Measurements from ENCODE around the gene MCF2L.

The MCF2L gene

DNA sequence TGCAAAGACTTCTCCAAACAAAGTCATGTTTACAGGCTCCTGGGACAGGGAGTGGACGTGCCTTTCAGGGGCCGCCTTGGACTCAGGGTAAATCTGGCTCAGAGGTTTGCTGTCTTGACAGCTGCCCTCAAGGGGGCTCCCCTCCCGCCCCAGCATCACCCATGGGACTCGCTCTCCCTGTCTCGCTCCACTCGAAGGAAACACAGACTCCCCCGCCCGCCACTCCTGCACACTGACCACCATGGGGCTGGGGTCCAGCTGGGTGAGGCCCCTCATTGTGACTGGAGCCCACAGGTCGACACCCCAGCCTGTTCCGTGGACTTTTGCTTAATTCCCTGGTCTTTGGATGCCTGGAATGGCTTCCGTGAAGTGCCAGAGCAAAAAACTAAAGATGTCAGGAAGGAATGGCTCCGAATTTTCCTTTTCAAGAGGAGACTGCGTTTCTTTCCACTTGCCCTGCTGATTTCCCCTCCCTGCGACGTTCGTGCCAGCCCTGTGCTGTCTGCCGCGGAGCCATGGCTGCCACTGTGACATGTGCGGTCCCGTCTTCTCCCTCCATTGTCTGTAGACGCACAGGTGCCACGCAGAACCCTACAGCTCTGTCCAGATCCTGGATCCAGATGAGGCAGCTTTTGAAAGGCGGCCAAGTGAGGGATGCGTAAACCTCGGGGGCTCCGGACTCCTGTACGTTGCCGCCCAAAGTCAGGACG lies 48.6 kb downstream of the MCF2L start:
- in situ Hi-C loops (cut with HindIII; ENCODE audit: low sequenced_read_pairs), result no loop called here
- TF ChIP-seq, protein P1, sequence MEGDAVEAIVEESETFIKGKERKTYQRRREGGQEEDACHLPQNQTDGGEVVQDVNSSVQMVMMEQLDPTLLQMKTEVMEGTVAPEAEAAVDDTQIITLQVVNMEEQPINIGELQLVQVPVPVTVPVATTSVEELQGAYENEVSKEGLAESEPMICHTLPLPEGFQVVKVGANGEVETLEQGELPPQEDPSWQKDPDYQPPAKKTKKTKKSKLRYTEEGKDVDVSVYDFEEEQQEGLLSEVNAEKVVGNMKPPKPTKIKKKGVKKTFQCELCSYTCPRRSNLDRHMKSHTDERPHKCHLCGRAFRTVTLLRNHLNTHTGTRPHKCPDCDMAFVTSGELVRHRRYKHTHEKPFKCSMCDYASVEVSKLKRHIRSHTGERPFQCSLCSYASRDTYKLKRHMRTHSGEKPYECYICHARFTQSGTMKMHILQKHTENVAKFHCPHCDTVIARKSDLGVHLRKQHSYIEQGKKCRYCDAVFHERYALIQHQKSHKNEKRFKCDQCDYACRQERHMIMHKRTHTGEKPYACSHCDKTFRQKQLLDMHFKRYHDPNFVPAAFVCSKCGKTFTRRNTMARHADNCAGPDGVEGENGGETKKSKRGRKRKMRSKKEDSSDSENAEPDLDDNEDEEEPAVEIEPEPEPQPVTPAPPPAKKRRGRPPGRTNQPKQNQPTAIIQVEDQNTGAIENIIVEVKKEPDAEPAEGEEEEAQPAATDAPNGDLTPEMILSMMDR (IDR thresholded peaks at IDR 0.05; ENCODE audit: low read depth, low read length, missing control alignments), result no peak
- no peak for DNase-seq (ENCODE audit: low read depth)
- H3K4me3 ChIP-seq (ENCODE audit: low read depth, low read length), result no peak overlapping the region

- H3K4me3 ChIP-seq (ENCODE audit: low read depth, low read length), result no peak overlapping the region
- in situ Hi-C loops (cut with HindIII; ENCODE audit: low sequenced_read_pairs), result no loop called here
- DNase-seq (ENCODE audit: low read depth), result no peak
- TF ChIP-seq, protein P1 (IDR thresholded peaks at IDR 0.05; ENCODE audit: low read depth, low read length, missing control alignments), result no peak
Observed at GRCh38 chr13:113018676-113019465, 49.9 kb downstream of the MCF2L start.

GRCh38 chr13:113020323-113021080 lies 51.5 kb downstream of the MCF2L start:
- no peak overlapping the region for H3K4me3 ChIP-seq (ENCODE audit: low read depth, low read length)
- no peak for DNase-seq (ENCODE audit: low read depth)
- in situ Hi-C loops (cut with HindIII; ENCODE audit: low sequenced_read_pairs), result loop anchor here (5.0 kb wide), 1 partner anchor 38 kb away; no protein-coding TSS in a partner anchor
- TF ChIP-seq, protein P1 (IDR thresholded peaks at IDR 0.05; ENCODE audit: low read depth, low read length, missing control alignments), result no peak

DNA sequence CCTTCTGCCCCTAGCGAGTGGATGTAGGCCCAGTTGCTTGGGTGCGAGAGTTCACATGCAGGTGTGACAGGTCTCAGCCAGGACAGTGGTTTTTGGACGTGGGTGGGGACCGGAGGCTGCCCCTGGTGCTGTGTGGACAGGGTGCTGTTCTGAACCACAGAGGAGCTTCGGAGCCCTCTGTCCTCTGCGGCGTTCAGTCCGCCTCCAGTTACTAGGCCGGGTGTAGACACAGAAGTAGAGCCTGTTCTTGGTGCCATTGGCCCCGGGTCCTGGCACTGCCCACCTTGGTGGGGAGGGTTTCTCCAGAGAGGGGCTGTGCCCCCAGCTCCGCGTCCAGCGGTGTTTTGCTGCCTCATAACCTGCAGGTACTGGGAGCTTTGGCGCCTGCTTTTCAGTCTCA lies 52.4 kb downstream of the MCF2L start:
- DNase-seq (ENCODE audit: low read depth), result no peak
- in situ Hi-C loops (cut with HindIII; ENCODE audit: low sequenced_read_pairs), result loop anchor here (5.0 kb wide), 1 partner anchor 39 kb away; no protein-coding TSS in a partner anchor
- TF ChIP-seq, protein P1 (IDR thresholded peaks at IDR 0.05; ENCODE audit: low read depth, low read length, missing control alignments), result no peak
- H3K4me3 ChIP-seq (ENCODE audit: low read depth, low read length), result no peak overlapping the region

- TF ChIP-seq, protein P1 (IDR thresholded peaks at IDR 0.05; ENCODE audit: low read depth, low read length, missing control alignments), result no peak
- in situ Hi-C loops (cut with HindIII; ENCODE audit: low sequenced_read_pairs), result loop anchor here (5.0 kb wide), 1 partner anchor 40 kb away; no protein-coding TSS in a partner anchor
- no peak for DNase-seq (ENCODE audit: low read depth)
- no peak overlapping the region for H3K4me3 ChIP-seq (ENCODE audit: low read depth, low read length)
Observed at GRCh38 chr13:113021811-113022210, 52.8 kb downstream of the MCF2L start.

DNA sequence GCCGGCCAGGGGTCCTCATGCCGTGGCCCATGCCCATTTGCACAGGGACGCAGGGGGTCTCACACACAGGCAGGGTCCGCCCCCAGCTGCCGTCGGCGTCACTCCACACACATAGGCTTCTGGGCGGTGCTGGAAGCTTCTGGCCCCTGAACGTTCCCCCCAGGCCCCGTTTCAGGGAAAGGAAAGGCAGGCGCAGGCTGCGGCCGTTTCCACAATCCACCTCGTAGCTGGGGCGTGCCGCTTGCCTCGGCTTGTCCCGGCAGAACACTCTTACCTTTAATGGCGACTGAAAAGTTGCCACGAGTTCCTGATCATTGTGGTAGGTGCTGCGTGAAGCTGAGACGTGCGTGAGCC lies 53.4 kb downstream of the MCF2L start:
- in situ Hi-C loops (cut with HindIII; ENCODE audit: low sequenced_read_pairs), result loop anchor here (5.0 kb wide), 1 partner anchor 40 kb away; no protein-coding TSS in a partner anchor
- no peak overlapping the region for H3K4me3 ChIP-seq (ENCODE audit: low read depth, low read length)
- TF ChIP-seq, protein P1 (IDR thresholded peaks at IDR 0.05; ENCODE audit: low read depth, low read length, missing control alignments), result no peak
- DNase-seq (ENCODE audit: low read depth), result no peak

Data from astrocyte of the cerebellum (primary cell).